Testis (tissue), 2 donors: ENCODE measurements around the gene UFC1.

Experiments
- CTCF ChIP-seq, 3 experiments: fragments of 450-650 bp in 2 of 3; fragments of 200-600 bp in 1 of 3; sonication (generic) in 1 of 3; IDR thresholded peaks; one replicate each; pipeline ENCODE4 v1.5.1; 2016 to 2019; ENCODE audit warnings: antibody characterized with exemption in 3 of 3, mild to moderate bottlenecking in 2 of 3, moderate library complexity in 1 of 3
- POLR2A ChIP-seq: fragments of 450-650 bp; IDR thresholded peaks from one replicate; pipeline ENCODE4 v1.6.1; 2017; ENCODE audit warnings: antibody characterized with exemption, mild to moderate bottlenecking, moderate library complexity

- TF ChIP-seq CTCF (IDR thresholded peaks at IDR 0.05) (peak in 1 of 3 experiments; percentile 14), POLR2A (no peak)
Observed at GRCh38 chr1:161201836-161202712, 48.3 kb downstream of the UFC1 start, which contains the start of gene NDUFS2.
